DMS114 treated with DMSO at 0.1 percent for 48 hours (cell line): Measurements from ENCODE around the gene RNFT2.

Source experiments
- DNase-seq: peaks from one replicate; lab custom pipeline; 2025; ENCODE audit not compliant: unreplicated experiment; lab: John Stamatoyannopoulos, UW

The RNFT2 gene

GRCh38 chr12:116876151-116876869 lies 138.2 kb downstream of the RNFT2 start:
- no peak for DNase-seq

- DNase-seq = peak; percentile 11
Observed at GRCh38 chr12:116878567-116879508, 140.7 kb downstream of the RNFT2 start.

- no peak for DNase-seq
Observed at GRCh38 chr12:116879509-116880212, 141.5 kb downstream of the RNFT2 start.

GRCh38 chr12:116880213-116880816 lies 142.2 kb downstream of the RNFT2 start:
- DNase-seq = peak; percentile 30

GRCh38 chr12:116880817-116881324 lies 142.8 kb downstream of the RNFT2 start:
- no peak for DNase-seq

GRCh38 chr12:116881325-116881876 lies 143.3 kb downstream of the RNFT2 start, which contains the start of gene HRK:
Gene HRK (minus strand): TSS chr12:116881441. CDS start chr12:116881307, 134 bp downstream.
- DNase-seq = no peak

- DNase-seq = no peak
Observed at GRCh38 chr12:116881877-116882507, 143.9 kb downstream of the RNFT2 start.

GRCh38 chr12:116882742-116883141 lies 144.6 kb downstream of the RNFT2 start:
- peak; percentile 51 for DNase-seq

- DNase-seq = no peak
Observed at GRCh38 chr12:116884871-116885270, 146.8 kb downstream of the RNFT2 start.

- no peak for DNase-seq
Observed at GRCh38 chr12:116885491-116885890, 147.4 kb downstream of the RNFT2 start.

- DNase-seq = no peak
Observed at GRCh38 chr12:116887244-116887643, 149.1 kb downstream of the RNFT2 start.

- DNase-seq = no peak
Observed at GRCh38 chr12:116887897-116888296, 149.8 kb downstream of the RNFT2 start.

- DNase-seq = no peak
Observed at GRCh38 chr12:116890330-116890729, 152.2 kb downstream of the RNFT2 start.

GRCh38 chr12:116891019-116891418 lies 152.9 kb downstream of the RNFT2 start:
- DNase-seq = no peak

GRCh38 chr12:116892349-116893140 lies 154.4 kb downstream of the RNFT2 start:
- peak; percentile 15 for DNase-seq

GRCh38 chr12:116894913-116895312 lies 156.8 kb downstream of the RNFT2 start:
- no peak for DNase-seq

GRCh38 chr12:116896411-116896924 lies 158.4 kb downstream of the RNFT2 start:
- DNase-seq = no peak

GRCh38 chr12:116897476-116897875 lies 159.4 kb downstream of the RNFT2 start:
- DNase-seq = no peak

- no peak for DNase-seq
Observed at GRCh38 chr12:116898669-116899068, 160.6 kb downstream of the RNFT2 start.
